ENCODE results near the gene CAMK1D. TPM values are rescaled to one million over a fixed set of nuclear protein-coding genes. Genes with fewer than 3 reads are reported as not detected.

CAMK1D gene
- total and polyA plus RNA-seq, 2 experiments from 2014 or later = 4.6 to 7.2 TPM

DNA sequence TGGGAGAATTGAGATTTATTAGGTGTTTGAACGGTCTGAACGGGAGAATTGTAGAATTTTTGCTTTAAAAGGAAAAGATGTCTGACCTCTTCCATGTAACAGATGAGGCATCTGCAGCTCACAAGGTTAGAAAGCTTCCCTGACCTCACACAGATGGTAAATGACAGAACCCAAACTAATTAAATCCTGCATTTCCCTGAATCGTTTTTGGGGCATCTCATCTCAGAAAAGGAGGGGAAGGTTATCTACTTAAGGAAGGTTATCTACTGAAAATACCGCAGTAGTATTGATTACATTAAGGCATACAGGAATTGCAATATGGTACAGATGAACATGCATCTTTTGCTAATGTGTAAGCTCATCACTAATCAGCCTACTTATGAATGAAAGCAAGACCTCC lies 373.9 kb downstream of the CAMK1D start:
- H3K4me3 ChIP-seq = no peak overlapping the region
- no peak overlapping the region for H3K27ac Mint-ChIP-seq
- H3K4me1 Mint-ChIP-seq = peaks cover 14% of the 10 kb centered on the region
- no peak for DNase-seq (ENCODE audit: low spot score)
- no peaks in the 10 kb centered on the region for H3K36me3 Mint-ChIP-seq (ENCODE audit: low read depth)
- H3K4me2 ChIP-seq = no peak overlapping the region
- H3K4me1 ChIP-seq (ENCODE audit: insufficient read depth) = 0 out of 2 replicates have a peak, but pooled peaks cover 7% of the 10 kb centered on the region
- TF ChIP-seq EZH2phosphoT487 (IDR thresholded peaks at IDR 0.05; ENCODE audit: unreplicated experiment) (no peak), ZNF114 (CRISPR knock-in tag; IDR thresholded peaks at IDR 0.05) (no peak), NANOG (IDR thresholded peaks at IDR 0.05; ENCODE audit: borderline replicate concordance) (no peak), EZH2 (IDR thresholded peaks at IDR 0.05; ENCODE audit: low read depth, unreplicated experiment) (no peak), POLR2AphosphoS5 (IDR thresholded peaks at IDR 0.05; ENCODE audit: low read depth) (no peak), ZNF331 (CRISPR knock-in tag; IDR thresholded peaks at IDR 0.05; ENCODE audit: low read depth) (no peak), JUNB (IDR thresholded peaks at IDR 0.05; ENCODE audit: unreplicated experiment) (no peak), STAT1 (IDR thresholded peaks at IDR 0.05; ENCODE audit: unreplicated experiment) (no peak), CREB1 (CRISPR knock-in tag; IDR thresholded peaks at IDR 0.05; ENCODE audit: low read depth) (no peak)
- TF ChIP-seq, protein P1, sequence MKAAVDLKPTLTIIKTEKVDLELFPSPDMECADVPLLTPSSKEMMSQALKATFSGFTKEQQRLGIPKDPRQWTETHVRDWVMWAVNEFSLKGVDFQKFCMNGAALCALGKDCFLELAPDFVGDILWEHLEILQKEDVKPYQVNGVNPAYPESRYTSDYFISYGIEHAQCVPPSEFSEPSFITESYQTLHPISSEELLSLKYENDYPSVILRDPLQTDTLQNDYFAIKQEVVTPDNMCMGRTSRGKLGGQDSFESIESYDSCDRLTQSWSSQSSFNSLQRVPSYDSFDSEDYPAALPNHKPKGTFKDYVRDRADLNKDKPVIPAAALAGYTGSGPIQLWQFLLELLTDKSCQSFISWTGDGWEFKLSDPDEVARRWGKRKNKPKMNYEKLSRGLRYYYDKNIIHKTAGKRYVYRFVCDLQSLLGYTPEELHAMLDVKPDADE (IDR thresholded peaks at IDR 0.05) = no peak
- TF ChIP-seq, protein P2, sequence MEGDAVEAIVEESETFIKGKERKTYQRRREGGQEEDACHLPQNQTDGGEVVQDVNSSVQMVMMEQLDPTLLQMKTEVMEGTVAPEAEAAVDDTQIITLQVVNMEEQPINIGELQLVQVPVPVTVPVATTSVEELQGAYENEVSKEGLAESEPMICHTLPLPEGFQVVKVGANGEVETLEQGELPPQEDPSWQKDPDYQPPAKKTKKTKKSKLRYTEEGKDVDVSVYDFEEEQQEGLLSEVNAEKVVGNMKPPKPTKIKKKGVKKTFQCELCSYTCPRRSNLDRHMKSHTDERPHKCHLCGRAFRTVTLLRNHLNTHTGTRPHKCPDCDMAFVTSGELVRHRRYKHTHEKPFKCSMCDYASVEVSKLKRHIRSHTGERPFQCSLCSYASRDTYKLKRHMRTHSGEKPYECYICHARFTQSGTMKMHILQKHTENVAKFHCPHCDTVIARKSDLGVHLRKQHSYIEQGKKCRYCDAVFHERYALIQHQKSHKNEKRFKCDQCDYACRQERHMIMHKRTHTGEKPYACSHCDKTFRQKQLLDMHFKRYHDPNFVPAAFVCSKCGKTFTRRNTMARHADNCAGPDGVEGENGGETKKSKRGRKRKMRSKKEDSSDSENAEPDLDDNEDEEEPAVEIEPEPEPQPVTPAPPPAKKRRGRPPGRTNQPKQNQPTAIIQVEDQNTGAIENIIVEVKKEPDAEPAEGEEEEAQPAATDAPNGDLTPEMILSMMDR (conservative IDR thresholded peaks at IDR 0.05; ENCODE audit: low read depth in 2 of 2) = no peak
- TF ChIP-seq, protein P3, sequence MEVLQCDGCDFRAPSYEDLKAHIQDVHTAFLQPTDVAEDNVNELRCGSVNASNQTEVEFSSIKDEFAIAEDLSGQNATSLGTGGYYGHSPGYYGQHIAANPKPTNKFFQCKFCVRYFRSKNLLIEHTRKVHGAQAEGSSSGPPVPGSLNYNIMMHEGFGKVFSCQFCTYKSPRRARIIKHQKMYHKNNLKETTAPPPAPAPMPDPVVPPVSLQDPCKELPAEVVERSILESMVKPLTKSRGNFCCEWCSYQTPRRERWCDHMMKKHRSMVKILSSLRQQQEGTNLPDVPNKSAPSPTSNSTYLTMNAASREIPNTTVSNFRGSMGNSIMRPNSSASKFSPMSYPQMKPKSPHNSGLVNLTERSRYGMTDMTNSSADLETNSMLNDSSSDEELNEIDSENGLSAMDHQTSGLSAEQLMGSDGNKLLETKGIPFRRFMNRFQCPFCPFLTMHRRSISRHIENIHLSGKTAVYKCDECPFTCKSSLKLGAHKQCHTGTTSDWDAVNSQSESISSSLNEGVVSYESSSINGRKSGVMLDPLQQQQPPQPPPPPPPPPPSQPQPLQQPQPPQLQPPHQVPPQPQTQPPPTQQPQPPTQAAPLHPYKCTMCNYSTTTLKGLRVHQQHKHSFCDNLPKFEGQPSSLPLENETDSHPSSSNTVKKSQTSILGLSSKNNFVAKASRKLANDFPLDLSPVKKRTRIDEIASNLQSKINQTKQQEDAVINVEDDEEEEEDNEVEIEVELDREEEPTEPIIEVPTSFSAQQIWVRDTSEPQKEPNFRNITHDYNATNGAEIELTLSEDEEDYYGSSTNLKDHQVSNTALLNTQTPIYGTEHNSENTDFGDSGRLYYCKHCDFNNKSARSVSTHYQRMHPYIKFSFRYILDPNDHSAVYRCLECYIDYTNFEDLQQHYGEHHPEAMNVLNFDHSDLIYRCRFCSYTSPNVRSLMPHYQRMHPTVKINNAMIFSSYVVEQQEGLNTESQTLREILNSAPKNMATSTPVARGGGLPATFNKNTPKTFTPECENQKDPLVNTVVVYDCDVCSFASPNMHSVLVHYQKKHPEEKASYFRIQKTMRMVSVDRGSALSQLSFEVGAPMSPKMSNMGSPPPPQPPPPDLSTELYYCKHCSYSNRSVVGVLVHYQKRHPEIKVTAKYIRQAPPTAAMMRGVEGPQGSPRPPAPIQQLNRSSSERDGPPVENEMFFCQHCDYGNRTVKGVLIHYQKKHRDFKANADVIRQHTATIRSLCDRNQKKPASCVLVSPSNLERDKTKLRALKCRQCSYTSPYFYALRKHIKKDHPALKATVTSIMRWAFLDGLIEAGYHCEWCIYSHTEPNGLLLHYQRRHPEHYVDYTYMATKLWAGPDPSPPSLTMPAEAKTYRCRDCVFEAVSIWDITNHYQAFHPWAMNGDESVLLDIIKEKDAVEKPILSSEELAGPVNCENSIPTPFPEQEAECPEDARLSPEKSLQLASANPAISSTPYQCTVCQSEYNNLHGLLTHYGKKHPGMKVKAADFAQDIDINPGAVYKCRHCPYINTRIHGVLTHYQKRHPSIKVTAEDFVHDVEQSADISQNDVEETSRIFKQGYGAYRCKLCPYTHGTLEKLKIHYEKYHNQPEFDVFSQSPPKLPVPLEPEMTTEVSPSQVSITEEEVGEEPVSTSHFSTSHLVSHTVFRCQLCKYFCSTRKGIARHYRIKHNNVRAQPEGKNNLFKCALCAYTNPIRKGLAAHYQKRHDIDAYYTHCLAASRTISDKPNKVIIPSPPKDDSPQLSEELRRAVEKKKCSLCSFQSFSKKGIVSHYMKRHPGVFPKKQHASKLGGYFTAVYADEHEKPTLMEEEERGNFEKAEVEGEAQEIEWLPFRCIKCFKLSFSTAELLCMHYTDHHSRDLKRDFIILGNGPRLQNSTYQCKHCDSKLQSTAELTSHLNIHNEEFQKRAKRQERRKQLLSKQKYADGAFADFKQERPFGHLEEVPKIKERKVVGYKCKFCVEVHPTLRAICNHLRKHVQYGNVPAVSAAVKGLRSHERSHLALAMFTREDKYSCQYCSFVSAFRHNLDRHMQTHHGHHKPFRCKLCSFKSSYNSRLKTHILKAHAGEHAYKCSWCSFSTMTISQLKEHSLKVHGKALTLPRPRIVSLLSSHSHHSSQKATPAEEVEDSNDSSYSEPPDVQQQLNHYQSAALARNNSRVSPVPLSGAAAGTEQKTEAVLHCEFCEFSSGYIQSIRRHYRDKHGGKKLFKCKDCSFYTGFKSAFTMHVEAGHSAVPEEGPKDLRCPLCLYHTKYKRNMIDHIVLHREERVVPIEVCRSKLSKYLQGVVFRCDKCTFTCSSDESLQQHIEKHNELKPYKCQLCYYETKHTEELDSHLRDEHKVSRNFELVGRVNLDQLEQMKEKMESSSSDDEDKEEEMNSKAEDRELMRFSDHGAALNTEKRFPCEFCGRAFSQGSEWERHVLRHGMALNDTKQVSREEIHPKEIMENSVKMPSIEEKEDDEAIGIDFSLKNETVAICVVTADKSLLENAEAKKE (CRISPR knock-in tag; IDR thresholded peaks at IDR 0.05) = no peak
- TF ChIP-seq, protein P4, sequence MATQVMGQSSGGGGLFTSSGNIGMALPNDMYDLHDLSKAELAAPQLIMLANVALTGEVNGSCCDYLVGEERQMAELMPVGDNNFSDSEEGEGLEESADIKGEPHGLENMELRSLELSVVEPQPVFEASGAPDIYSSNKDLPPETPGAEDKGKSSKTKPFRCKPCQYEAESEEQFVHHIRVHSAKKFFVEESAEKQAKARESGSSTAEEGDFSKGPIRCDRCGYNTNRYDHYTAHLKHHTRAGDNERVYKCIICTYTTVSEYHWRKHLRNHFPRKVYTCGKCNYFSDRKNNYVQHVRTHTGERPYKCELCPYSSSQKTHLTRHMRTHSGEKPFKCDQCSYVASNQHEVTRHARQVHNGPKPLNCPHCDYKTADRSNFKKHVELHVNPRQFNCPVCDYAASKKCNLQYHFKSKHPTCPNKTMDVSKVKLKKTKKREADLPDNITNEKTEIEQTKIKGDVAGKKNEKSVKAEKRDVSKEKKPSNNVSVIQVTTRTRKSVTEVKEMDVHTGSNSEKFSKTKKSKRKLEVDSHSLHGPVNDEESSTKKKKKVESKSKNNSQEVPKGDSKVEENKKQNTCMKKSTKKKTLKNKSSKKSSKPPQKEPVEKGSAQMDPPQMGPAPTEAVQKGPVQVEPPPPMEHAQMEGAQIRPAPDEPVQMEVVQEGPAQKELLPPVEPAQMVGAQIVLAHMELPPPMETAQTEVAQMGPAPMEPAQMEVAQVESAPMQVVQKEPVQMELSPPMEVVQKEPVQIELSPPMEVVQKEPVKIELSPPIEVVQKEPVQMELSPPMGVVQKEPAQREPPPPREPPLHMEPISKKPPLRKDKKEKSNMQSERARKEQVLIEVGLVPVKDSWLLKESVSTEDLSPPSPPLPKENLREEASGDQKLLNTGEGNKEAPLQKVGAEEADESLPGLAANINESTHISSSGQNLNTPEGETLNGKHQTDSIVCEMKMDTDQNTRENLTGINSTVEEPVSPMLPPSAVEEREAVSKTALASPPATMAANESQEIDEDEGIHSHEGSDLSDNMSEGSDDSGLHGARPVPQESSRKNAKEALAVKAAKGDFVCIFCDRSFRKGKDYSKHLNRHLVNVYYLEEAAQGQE (IDR thresholded peaks at IDR 0.05; ENCODE audit: unreplicated experiment) = no peak
- H3K9me3 Mint-ChIP-seq = no peaks in the 10 kb centered on the region
- H3F3A ChIP-seq (replicated peaks; ENCODE audit: low read depth) = no peaks in the 10 kb centered on the region
- H3K79me2 ChIP-seq (replicated peaks; ENCODE audit: insufficient read depth) = no peaks in the 10 kb centered on the region
- H3K27me3 ChIP-seq (ENCODE audit: insufficient read depth) = no peaks in the 10 kb centered on the region
- H3K4me3 Mint-ChIP-seq = no peak overlapping the region
- no peaks in the 10 kb centered on the region for H3K36me3 ChIP-seq (ENCODE audit: insufficient read depth)
- no peak overlapping the region for H3K27ac ChIP-seq (ENCODE audit: low read depth)
- no peak overlapping the region for H2AFZ ChIP-seq
- no peaks in the 10 kb centered on the region for H3K9me2 ChIP-seq (ENCODE audit: insufficient read depth)
- no peak for ATAC-seq
- H4K20me1 ChIP-seq (replicated peaks; ENCODE audit: insufficient read depth) = no peaks in the 10 kb centered on the region
- peaks cover 2% of the 10 kb centered on the region for H3K27me3 Mint-ChIP-seq (ENCODE audit: insufficient read depth, low read depth, poor library complexity)
